ENCODE measurements around the gene MACROD2. TPM values are rescaled to one million over a fixed set of nuclear protein-coding genes. Genes with fewer than 3 reads are reported as not detected.

MACROD2 gene
- total and polyA plus RNA-seq, 8 donors, result 0.78 to 31.3 (median 10.9) TPM; not detected in 1

GRCh38 chr20:14637441-14637840 lies 642.1 kb downstream of the MACROD2 start:
- Histone ChIP-seq H3K27me3 (no peaks in the 10 kb centered on the region), H3K27ac (no peak overlapping the region), H3K36me3 (no peaks in the 10 kb centered on the region), H3K9me3 (peaks cover 0 to 20% (median 15%) of the 10 kb centered on the region in 4 donors), H3K4me3 (no peak overlapping the region), H3K4me1 (no peaks in the 10 kb centered on the region)
- 76 to 89% (median 88%) methylated on average over 4 of the region's 4 CpGs for WGBS, 5 donors
- no peak for DNase-seq
- TF ChIP-seq POLR2AphosphoS5 (IDR thresholded peaks at IDR 0.05) (no peak), CTCF (IDR thresholded peaks at IDR 0.05) (no peak), EP300 (IDR thresholded peaks at IDR 0.05) (no peak), POLR2A (IDR thresholded peaks at IDR 0.05) (no peak)
- intact Hi-C loops (cut with DNase I; ENCODE audit: low total_unique reads), result no loop called here

DNA sequence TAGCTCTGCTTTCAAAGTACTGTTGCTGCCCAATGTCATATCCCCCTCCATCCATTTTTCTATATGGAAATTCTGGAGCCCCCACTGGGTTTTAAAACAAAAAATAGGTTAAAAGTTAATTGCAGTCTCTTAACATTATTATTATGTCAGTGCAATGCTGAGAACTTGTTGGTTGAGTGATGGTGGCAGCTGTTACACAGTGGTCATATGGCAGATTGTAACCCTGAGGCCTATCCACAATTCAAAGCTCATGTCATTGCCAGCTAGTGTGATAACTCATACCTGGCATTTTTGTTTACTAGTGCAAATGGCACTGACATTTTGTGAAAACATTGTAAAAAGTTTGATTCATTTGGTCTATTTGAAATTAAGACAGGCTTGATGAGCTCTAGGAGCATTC lies 647.8 kb downstream of the MACROD2 start:
- no peak overlapping the region for H3K27ac ChIP-seq
- TF ChIP-seq EP300 (IDR thresholded peaks at IDR 0.05) (no peak), POLR2AphosphoS5 (IDR thresholded peaks at IDR 0.05) (no peak), POLR2A (IDR thresholded peaks at IDR 0.05) (no peak), CTCF (IDR thresholded peaks at IDR 0.05) (no peak)
- DNase-seq, result no peak
- intact Hi-C loops (cut with DNase I; ENCODE audit: low total_unique reads), result no loop called here
- H3K4me3 ChIP-seq, result no peak overlapping the region
- H3K36me3 ChIP-seq, result no peaks in the 10 kb centered on the region
- no peaks in the 10 kb centered on the region for H3K4me1 ChIP-seq
- peaks cover 0 to 20% (median 15%) of the 10 kb centered on the region in 4 donors for H3K9me3 ChIP-seq
- no peaks in the 10 kb centered on the region for H3K27me3 ChIP-seq

DNA sequence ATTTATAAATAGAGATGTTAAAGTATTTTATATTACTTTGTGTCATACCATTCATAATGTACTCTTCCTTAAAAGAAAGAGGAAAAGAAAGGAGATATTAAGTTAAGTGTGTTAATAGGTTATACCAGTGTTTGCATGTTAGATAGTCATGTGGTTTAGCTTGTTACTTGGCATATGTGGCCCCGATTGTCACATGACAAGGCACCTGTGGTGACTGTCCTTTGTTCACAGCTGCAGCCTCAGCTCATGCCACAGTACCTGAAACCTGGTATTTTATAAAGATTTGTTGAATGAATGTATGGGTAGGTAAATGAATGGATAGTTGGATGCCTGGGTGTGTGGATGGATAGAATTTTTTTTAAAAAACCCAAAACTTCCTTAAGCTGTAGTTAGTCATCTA lies 648.2 kb downstream of the MACROD2 start:
- Histone ChIP-seq H3K27me3 (no peaks in the 10 kb centered on the region), H3K4me3 (no peak overlapping the region), H3K36me3 (no peaks in the 10 kb centered on the region), H3K9me3 (peaks cover 0 to 20% (median 15%) of the 10 kb centered on the region in 4 donors), H3K4me1 (no peaks in the 10 kb centered on the region), H3K27ac (no peak overlapping the region)
- no peak for DNase-seq
- WGBS, 5 donors, result 87 to 95% (median 92%) methylated on average over 1 of the region's 1 CpG
- TF ChIP-seq EP300 (IDR thresholded peaks at IDR 0.05) (no peak), POLR2A (IDR thresholded peaks at IDR 0.05) (no peak), CTCF (IDR thresholded peaks at IDR 0.05) (no peak), POLR2AphosphoS5 (IDR thresholded peaks at IDR 0.05) (no peak)
- intact Hi-C loops (cut with DNase I; ENCODE audit: low total_unique reads), result no loop called here

DNA sequence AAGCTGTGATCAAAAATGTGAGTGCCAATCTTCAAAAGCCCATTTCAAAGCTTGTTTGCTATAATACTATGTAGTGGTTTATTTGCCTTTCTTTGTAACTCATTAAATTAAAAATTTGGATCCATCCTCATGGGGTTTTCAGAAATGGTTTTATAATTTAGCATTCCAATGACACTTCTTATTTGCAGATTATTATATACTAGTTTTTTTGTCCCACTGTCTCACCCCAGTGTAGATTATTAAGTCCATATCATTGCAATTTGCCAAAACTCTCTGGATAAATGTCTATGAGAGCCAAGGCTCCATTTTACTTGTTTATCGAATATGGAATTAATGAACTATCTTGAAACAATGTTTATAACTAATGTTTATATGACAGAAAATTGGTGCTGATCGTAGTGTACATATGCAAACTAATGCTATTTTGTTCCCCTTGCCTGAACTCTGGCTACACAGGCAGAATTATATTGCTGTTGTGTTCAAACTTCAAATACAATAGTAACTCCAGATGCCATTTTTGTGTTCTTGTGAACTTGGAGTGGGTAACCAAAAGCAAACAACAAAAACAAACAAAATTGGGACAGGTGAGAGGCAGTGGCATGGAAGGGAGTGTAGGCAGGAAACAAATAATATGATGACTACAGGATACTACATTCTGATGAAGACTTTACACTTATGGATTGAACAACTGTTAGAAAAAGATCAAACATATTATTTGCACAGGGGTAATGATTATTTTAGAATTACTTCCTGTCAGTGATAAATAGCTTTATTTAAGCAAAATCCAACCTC lies 649.2 kb downstream of the MACROD2 start:
- TF ChIP-seq EP300 (IDR thresholded peaks at IDR 0.05) (no peak), POLR2AphosphoS5 (IDR thresholded peaks at IDR 0.05) (no peak), CTCF (IDR thresholded peaks at IDR 0.05) (no peak), POLR2A (IDR thresholded peaks at IDR 0.05) (no peak)
- no peaks in the 10 kb centered on the region for H3K4me1 ChIP-seq
- WGBS, 5 donors, result 67 to 81% (median 75%) methylated on average over 2 of the region's 2 CpGs
- H3K27me3 ChIP-seq, result no peaks in the 10 kb centered on the region
- DNase-seq, result no peak
- no peak overlapping the region for H3K27ac ChIP-seq
- intact Hi-C loops (cut with DNase I; ENCODE audit: low total_unique reads), result no loop called here
- peaks cover 0 to 20% (median 15%) of the 10 kb centered on the region in 4 donors for H3K9me3 ChIP-seq
- H3K4me3 ChIP-seq, result no peak overlapping the region
- no peaks in the 10 kb centered on the region for H3K36me3 ChIP-seq
